Uterus (tissue), 4 donors: ENCODE measurements around the gene ATP9B. TPM values are rescaled to one million over a fixed set of nuclear protein-coding genes. Genes with fewer than 3 reads are reported as not detected.

Experiments
- DNase-seq, 2 donors: peaks; one replicate each; pipeline ENCODE4 v3.0.0-alpha.2; 2019 to 2020
- H3K27ac ChIP-seq, 2 donors: fragments of 200-600 bp; sonication (generic); 1 replicate in 1 of 2; 2 replicates in 1 of 2; pipeline ENCODE4 v1.5.1; 2016 to 2018
- H3K27me3 ChIP-seq, 2 donors: fragments of 200-600 bp; sonication (generic); one replicate each; pipeline ENCODE4 v1.5.1; 2018 to 2019; ENCODE audit warnings: control low read depth in 1 of 2
- H3K36me3 ChIP-seq, 2 donors: fragments of 200-600 bp; sonication (generic); one replicate each; pipeline ENCODE4 v1.5.1; 2019; ENCODE audit warnings: control low read depth in 1 of 2
- H3K4me1 ChIP-seq, 2 donors: fragments of 200-600 bp; sonication (generic); one replicate each; pipeline ENCODE4 v1.5.1; 2018 to 2019; ENCODE audit warnings: control low read depth in 1 of 2
- H3K4me3 ChIP-seq, 2 donors: fragments of 200-600 bp; sonication (generic); 1 replicate in 1 of 2; 2 replicates in 1 of 2; pipeline ENCODE4 v1.5.1; 2018 to 2019; ENCODE audit warnings: mild to moderate bottlenecking in 1 of 2
- H3K9me3 ChIP-seq, 2 donors: fragments of 200-600 bp; sonication (generic); one replicate each; pipeline ENCODE4 v1.5.1; 2019; ENCODE audit warnings: control low read depth in 1 of 2
- CTCF ChIP-seq, 4 experiments: fragments of 200-600 bp in 2 of 4; fragments of 450-650 bp in 2 of 4; sonication (generic) in 2 of 4; IDR thresholded peaks; one replicate each; pipeline ENCODE4 v1.5.1; 2016 to 2019; ENCODE audit warnings: antibody characterized with exemption in 4 of 4, mild to moderate bottlenecking in 2 of 4, moderate library complexity in 1 of 4
- POLR2A ChIP-seq, 2 donors: fragments of 450-650 bp; IDR thresholded peaks; one replicate each; pipeline ENCODE4 v1.6.1; 2016; ENCODE audit warnings: antibody characterized with exemption in 2 of 2, mild to moderate bottlenecking in 1 of 2, moderate library complexity in 1 of 2
- intact Hi-C: fragments of 100-400 bp; cut with DNase I; formaldehyde crosslinking; loops from one replicate; pipeline ENCODE4 v1.15.1; 2023; ENCODE audit warnings: low total_unique reads
- total RNA-seq, 4 donors: library from RNA; depleted of rRNA in 3 of 4; stranded (reverse); fragments of >200 nt in 3 of 4; gene quantifications; one replicate each; pipeline versions ENCODE4 v1.1.0 to v1.2.4, GENCODE V29; 2014 to 2023
- donor health status: DM: yes; HTN: yes; CAD: no.

Gene ATP9B
- total RNA-seq, 4 donors from 2014 or later, result 18.2 to 111 (median 70.3) TPM

GRCh38 chr18:79378536-79379250, 309.5 kb downstream of the ATP9B start:
- intact Hi-C loops, result no loop called here
- Histone ChIP-seq H3K36me3 (no peaks in the 10 kb centered on the region), H3K27ac (no peak overlapping the region), H3K4me3 (no peak overlapping the region), H3K4me1 (no peaks in the 10 kb centered on the region), H3K9me3 (no peaks in the 10 kb centered on the region), H3K27me3 (no peaks in the 10 kb centered on the region)
- TF ChIP-seq POLR2A (IDR thresholded peaks at IDR 0.05) (peak in 1 of 2 donors; percentile 14), CTCF (IDR thresholded peaks at IDR 0.05) (peak; percentile 96 to 99 (median 96))
- peak; percentile 71 to 86 for DNase-seq

GRCh38 chr18:79379251-79379905, 310.2 kb downstream of the ATP9B start:
- H3K27me3 ChIP-seq, result no peaks in the 10 kb centered on the region
- H3K27ac ChIP-seq, result no peak overlapping the region
- TF ChIP-seq CTCF (IDR thresholded peaks at IDR 0.05) (no peak), POLR2A (IDR thresholded peaks at IDR 0.05) (no peak)
- H3K36me3 ChIP-seq, result no peaks in the 10 kb centered on the region
- intact Hi-C loops, result no loop called here
- no peak overlapping the region for H3K4me3 ChIP-seq
- no peaks in the 10 kb centered on the region for H3K4me1 ChIP-seq
- no peak for DNase-seq
- H3K9me3 ChIP-seq, result no peaks in the 10 kb centered on the region

GRCh38 chr18:79379931-79380815, 311.0 kb downstream of the ATP9B start:
- no peak overlapping the region for H3K4me3 ChIP-seq
- H3K27me3 ChIP-seq, result no peaks in the 10 kb centered on the region
- no peak for TF ChIP-seq CTCF (IDR thresholded peaks at IDR 0.05)
- no peak for TF ChIP-seq POLR2A (IDR thresholded peaks at IDR 0.05)
- DNase-seq, result no peak
- no peaks in the 10 kb centered on the region for H3K4me1 ChIP-seq
- no peaks in the 10 kb centered on the region for H3K36me3 ChIP-seq
- intact Hi-C loops, result loop anchor here (2.0 kb wide), 2 partner anchors 149 to 263 kb away; no protein-coding TSS in a partner anchor
- H3K27ac ChIP-seq, result no peak overlapping the region
- no peaks in the 10 kb centered on the region for H3K9me3 ChIP-seq

- H3K27ac ChIP-seq, result no peak overlapping the region
- H3K27me3 ChIP-seq, result no peaks in the 10 kb centered on the region
- intact Hi-C loops, result loop anchor here (2.0 kb wide), 2 partner anchors 148 to 262 kb away; no protein-coding TSS in a partner anchor
- H3K4me3 ChIP-seq, result no peak overlapping the region
- no peaks in the 10 kb centered on the region for H3K4me1 ChIP-seq
- H3K9me3 ChIP-seq, result no peaks in the 10 kb centered on the region
- H3K36me3 ChIP-seq, result no peaks in the 10 kb centered on the region
- peak; percentile 81 to 91 (median 90) for TF ChIP-seq CTCF (IDR thresholded peaks at IDR 0.05)
- no peak for TF ChIP-seq POLR2A (IDR thresholded peaks at IDR 0.05)
- peak; percentile 74 to 78 for DNase-seq
Observed at GRCh38 chr18:79380816-79381806, 311.9 kb downstream of the ATP9B start.
